ENCODE measurements around the gene WBP2NL.

The WBP2NL gene

DNA sequence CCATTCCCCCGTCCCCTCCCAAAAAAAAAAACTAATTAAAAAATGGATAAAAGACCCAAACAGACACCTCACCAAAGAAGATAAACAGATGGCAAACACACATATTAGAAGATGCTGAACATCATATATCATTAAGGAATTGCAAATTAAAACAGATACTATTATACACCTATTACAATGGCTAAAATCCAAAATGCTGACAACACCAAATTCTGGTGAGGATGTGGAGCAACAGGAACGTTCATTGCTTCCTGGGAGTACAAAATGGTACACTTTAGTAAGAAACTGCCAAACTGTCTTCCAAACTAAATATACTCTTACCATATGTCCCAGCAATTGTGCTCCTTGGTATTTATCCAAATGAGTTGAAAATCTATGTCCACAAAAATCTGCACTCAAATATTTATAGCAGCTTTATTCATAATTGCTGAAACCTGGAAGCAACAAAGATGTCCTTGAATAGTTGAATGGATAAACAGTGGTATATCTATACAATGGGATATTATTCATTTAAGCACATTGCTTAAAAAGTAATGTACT, 52.1 kb downstream of the WBP2NL start:
- Histone ChIP-seq H3K4me3 (ENCODE audit: low read length) (no peak overlapping the region), H3K9me3 (ENCODE audit: control insufficient read depth, insufficient read depth, low read length) (no peaks in the 10 kb centered on the region), H3K4me1 (ENCODE audit: control insufficient read depth, low read length) (peaks cover 5% of the 10 kb centered on the region; the same call in 1 of the 2 replicates), H3K79me2 (ENCODE audit: control insufficient read depth, low read length) (no peaks in the 10 kb centered on the region), H3K27ac (ENCODE audit: low read depth, low read length) (no peak overlapping the region), H3K9me2 (replicated peaks; ENCODE audit: control insufficient read depth, low read length) (no peaks in the 10 kb centered on the region), H3K27me3 (ENCODE audit: control insufficient read depth, low read length) (0 out of 2 replicates have a peak, but pooled peaks cover 4% of the 10 kb centered on the region), H3K36me3 (ENCODE audit: control insufficient read depth, low read length) (no peaks in the 10 kb centered on the region), H3K4me2 (ENCODE audit: low read length) (no peak overlapping the region), H3F3A (ENCODE audit: control insufficient read depth, insufficient read depth) (peaks cover 2% of the 10 kb centered on the region), H4K20me1 (ENCODE audit: control insufficient read depth, insufficient read depth, low read depth, low read length) (no peaks in the 10 kb centered on the region)
- TF ChIP-seq EZH2phosphoT487 (IDR thresholded peaks at IDR 0.05; ENCODE audit: borderline replicate concordance, low read length) (no peak), CTCF (IDR thresholded peaks at IDR 0.05; ENCODE audit: low read depth, low read length, poor library complexity, severe bottlenecking) (no peak)

- peaks cover 10% of the 10 kb centered on the region for H3K9me3 ChIP-seq (ENCODE audit: control insufficient read depth, insufficient read depth, low read length)
- H3K27ac ChIP-seq (ENCODE audit: low read depth, low read length) = no peak overlapping the region
- no peaks in the 10 kb centered on the region for H3K79me2 ChIP-seq (ENCODE audit: control insufficient read depth, low read length)
- TF ChIP-seq CTCF (IDR thresholded peaks at IDR 0.05; ENCODE audit: low read depth, low read length, poor library complexity, severe bottlenecking) (no peak), EZH2phosphoT487 (IDR thresholded peaks at IDR 0.05; ENCODE audit: borderline replicate concordance, low read length) (no peak)
- H3K27me3 ChIP-seq (ENCODE audit: control insufficient read depth, low read length) = no peaks in the 10 kb centered on the region
- no peak overlapping the region for H3K4me3 ChIP-seq (ENCODE audit: low read length)
- H3K4me2 ChIP-seq (ENCODE audit: low read length) = no peak overlapping the region
- no peaks in the 10 kb centered on the region for H4K20me1 ChIP-seq (ENCODE audit: control insufficient read depth, insufficient read depth, low read depth, low read length)
- peaks cover 6% of the 10 kb centered on the region; the same call in 1 of the 2 replicates for H3K36me3 ChIP-seq (ENCODE audit: control insufficient read depth, low read length)
- peaks cover 18% of the 10 kb centered on the region for H3F3A ChIP-seq (ENCODE audit: control insufficient read depth, insufficient read depth)
- no peaks in the 10 kb centered on the region for H3K4me1 ChIP-seq (ENCODE audit: control insufficient read depth, low read length)
- H3K9me2 ChIP-seq (replicated peaks; ENCODE audit: control insufficient read depth, low read length) = no peaks in the 10 kb centered on the region
These were observed 54.2 kb downstream of the WBP2NL start for GRCh38 chr22:42052765-42053164.

GRCh38 chr22:42056757-42057511, 58.3 kb downstream of the WBP2NL start:
- no peaks in the 10 kb centered on the region for H3K27me3 ChIP-seq (ENCODE audit: control insufficient read depth, low read length)
- H3K4me1 ChIP-seq (ENCODE audit: control insufficient read depth, low read length) = no peaks in the 10 kb centered on the region
- no peaks in the 10 kb centered on the region for H3K9me2 ChIP-seq (replicated peaks; ENCODE audit: control insufficient read depth, low read length)
- no peaks in the 10 kb centered on the region for H3K79me2 ChIP-seq (ENCODE audit: control insufficient read depth, low read length)
- peaks cover 45% of the 10 kb centered on the region for H3K36me3 ChIP-seq (ENCODE audit: control insufficient read depth, low read length)
- H3K4me3 ChIP-seq (ENCODE audit: low read length) = no peak overlapping the region
- no peak overlapping the region for H3K27ac ChIP-seq (ENCODE audit: low read depth, low read length)
- TF ChIP-seq EZH2phosphoT487 (IDR thresholded peaks at IDR 0.05; ENCODE audit: borderline replicate concordance, low read length) (no peak), CTCF (IDR thresholded peaks at IDR 0.05; ENCODE audit: low read depth, low read length, poor library complexity, severe bottlenecking) (no peak)
- H3K9me3 ChIP-seq (ENCODE audit: control insufficient read depth, insufficient read depth, low read length) = peaks cover 25% of the 10 kb centered on the region
- H3K4me2 ChIP-seq (ENCODE audit: low read length) = no peak overlapping the region
- H3F3A ChIP-seq (ENCODE audit: control insufficient read depth, insufficient read depth) = peaks cover 18% of the 10 kb centered on the region
- no peaks in the 10 kb centered on the region for H4K20me1 ChIP-seq (ENCODE audit: control insufficient read depth, insufficient read depth, low read depth, low read length)
